HG02852 (cell line): ENCODE data around the gene EIF5A2.
A peak's percentile ranks its signal among the peaks of the same experiment; 100 is the strongest.
"Not testable (repeated sequence)": the region's sequence is repeated elsewhere in the genome, so short reads cannot be mapped to it uniquely, and the experiment has no call there.

Experiments used
- ATAC-seq: cut with Tn5 transposase; IDR thresholded peaks from one replicate; pipeline ENCODE4 v1.9.1; 2021; ENCODE audit warnings: mild to moderate bottlenecking, moderate library complexity; ENCODE audit not compliant: unreplicated experiment

EIF5A2 gene

GRCh38 chr3:170908235-170909116 is at the start of gene EIF5A2:
TSS of gene EIF5A2 (minus strand) at chr3:170908637. CDS start at chr3:170907806, 831 bp downstream.
- ATAC-seq, result peak; percentile 96

- ATAC-seq, result no peak
These were observed 48.2 kb upstream of the EIF5A2 start for GRCh38 chr3:170956647-170957046.

- ATAC-seq, result no peak
These were observed 45.3 kb upstream of the EIF5A2 start for GRCh38 chr3:170953736-170954135.

- no peak for ATAC-seq
These were observed 44.8 kb upstream of the EIF5A2 start for GRCh38 chr3:170953229-170953628.

- ATAC-seq, result no peak
These were observed 40.8 kb upstream of the EIF5A2 start for GRCh38 chr3:170949211-170949610.

GRCh38 chr3:170947018-170947769 is 38.8 kb upstream of the EIF5A2 start:
- ATAC-seq, result no peak

- ATAC-seq, result no peak
These were observed 33.6 kb upstream of the EIF5A2 start for GRCh38 chr3:170942011-170942410.

GRCh38 chr3:170941551-170941950 is 33.1 kb upstream of the EIF5A2 start:
- ATAC-seq, result no peak

- not testable (repeated sequence) for ATAC-seq
These were observed 24.6 kb upstream of the EIF5A2 start for GRCh38 chr3:170933039-170933438.

- ATAC-seq, result not testable (repeated sequence)
These were observed 15.1 kb upstream of the EIF5A2 start for GRCh38 chr3:170923553-170923952.

GRCh38 chr3:170918715-170919114 is 10.3 kb upstream of the EIF5A2 start:
- no peak for ATAC-seq

- ATAC-seq, result no peak
These were observed 6.3 kb upstream of the EIF5A2 start for GRCh38 chr3:170914690-170915089.

- no peak for ATAC-seq
These were observed 5.8 kb upstream of the EIF5A2 start for GRCh38 chr3:170914212-170914611.

GRCh38 chr3:170911051-170911450 is 2.6 kb upstream of the EIF5A2 start:
- no peak for ATAC-seq

GRCh38 chr3:170910542-170910941 is 2.1 kb upstream of the EIF5A2 start:
- ATAC-seq, result no peak

- no peak for ATAC-seq
These were observed 879 bp upstream of the EIF5A2 start for GRCh38 chr3:170909129-170909903.

GRCh38 chr3:170907637-170908234 is 701 bp downstream of the EIF5A2 start:
- no peak for ATAC-seq

GRCh38 chr3:170905862-170906261 is 2.6 kb downstream of the EIF5A2 start:
- ATAC-seq, result no peak

GRCh38 chr3:170903123-170903522 is 5.3 kb downstream of the EIF5A2 start:
- ATAC-seq, result no peak

- ATAC-seq, result no peak
These were observed 9.0 kb downstream of the EIF5A2 start for GRCh38 chr3:170899455-170899854.

GRCh38 chr3:170897978-170898377 is 10.5 kb downstream of the EIF5A2 start:
- ATAC-seq, result no peak
